Progenitor cell of endocrine pancreas (in vitro differentiated cells): ENCODE measurements around the gene BMP2K. TPM values are rescaled to one million over a fixed set of nuclear protein-coding genes. Genes with fewer than 3 reads are reported as not detected.

Source experiments
- DNase-seq: peaks from one replicate; pipeline ENCODE4 v3.0.0; 2021; ENCODE audit warnings: low spot score; ENCODE audit not compliant: unreplicated experiment
- H3K27ac Mint-ChIP-seq: 2 replicates; pipeline ENCODE4 v1.8.0; 2021; ENCODE audit warnings: mild to moderate bottlenecking, moderate library complexity, mixed read lengths
- H3K27me3 Mint-ChIP-seq: 2 replicates; pipeline ENCODE4 v1.8.0; 2021; ENCODE audit warnings: mixed read lengths
- H3K36me3 Mint-ChIP-seq: 2 replicates; pipeline ENCODE4 v1.8.0; 2022; ENCODE audit warnings: mixed read lengths; ENCODE audit not compliant: insufficient read depth
- H3K4me1 Mint-ChIP-seq: 2 replicates; pipeline ENCODE4 v1.8.0; 2021; ENCODE audit warnings: low read depth, mixed read lengths
- H3K4me3 Mint-ChIP-seq: 2 replicates; pipeline ENCODE4 v1.8.0; 2021; ENCODE audit warnings: low read depth, mild to moderate bottlenecking, moderate library complexity, mixed read lengths
- H3K9me3 Mint-ChIP-seq: 2 replicates; pipeline ENCODE4 v1.8.0; 2021; ENCODE audit warnings: low read depth, mixed read lengths
- CTCF ChIP-seq: fragments of 200-600 bp; sonication (generic); IDR thresholded peaks from one replicate; pipeline ENCODE4 v1.5.0; 2021; ENCODE audit warnings: antibody characterized with exemption, mild to moderate bottlenecking; ENCODE audit not compliant: unreplicated experiment
- total RNA-seq: library from RNA; stranded (reverse); gene quantifications from 2 replicates; pipeline ENCODE4 v1.2.1, GENCODE V29; 2021

Gene BMP2K
- total RNA-seq, 1 donor from 2014 or later: 32.5 TPM

DNA sequence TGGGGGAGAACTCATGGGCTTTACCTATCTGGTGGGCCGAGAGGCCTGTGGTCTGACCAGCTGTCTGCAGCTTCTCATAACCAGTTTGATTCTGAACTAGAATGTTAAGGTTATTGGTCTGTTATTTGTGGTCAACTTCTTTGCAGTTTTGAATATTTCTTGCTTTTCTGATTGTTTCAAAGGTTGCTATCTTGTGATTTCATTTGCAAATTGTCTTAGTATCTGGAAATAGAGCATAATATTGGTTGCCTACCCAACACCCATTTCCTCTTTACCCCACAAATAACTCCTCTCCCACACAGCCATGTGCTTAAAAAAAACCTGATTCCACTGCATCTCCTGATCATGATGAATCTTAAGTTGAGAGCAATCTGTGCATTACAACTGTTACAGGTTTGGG, 39.1 kb upstream of the BMP2K start:
- Mint-ChIP-seq H3K9me3 (no peaks in the 10 kb centered on the region), H3K27me3 (no peaks in the 10 kb centered on the region), H3K27ac (no peak overlapping the region), H3K4me1 (peaks cover 5% of the 10 kb centered on the region), H3K36me3 (no peaks in the 10 kb centered on the region), H3K4me3 (no peak overlapping the region)
- no peak for DNase-seq
- no peak for TF ChIP-seq CTCF

DNA sequence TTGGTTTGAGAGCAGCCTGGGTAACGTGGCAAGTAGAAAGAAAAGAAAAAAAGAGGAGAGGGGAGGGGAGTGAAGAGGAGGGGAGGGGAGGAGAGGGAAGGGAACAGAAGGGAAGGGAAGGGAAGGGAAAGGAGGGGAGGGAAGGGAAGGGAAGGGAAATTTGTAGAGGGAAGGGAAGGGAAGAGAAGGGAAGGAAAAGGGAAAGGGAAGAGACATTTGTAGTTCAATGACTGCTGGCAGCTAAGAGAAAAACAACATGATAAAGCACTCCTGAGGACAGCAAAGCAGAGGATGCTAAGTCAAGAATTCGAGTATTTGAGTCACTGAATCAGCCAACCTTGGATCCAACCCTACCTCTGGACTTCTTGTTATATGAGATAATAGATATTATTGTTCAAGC, 38.2 kb upstream of the BMP2K start:
- Mint-ChIP-seq H3K27ac (no peak overlapping the region), H3K4me3 (no peak overlapping the region), H3K36me3 (no peaks in the 10 kb centered on the region), H3K27me3 (no peaks in the 10 kb centered on the region), H3K9me3 (no peaks in the 10 kb centered on the region), H3K4me1 (no peaks in the 10 kb centered on the region)
- DNase-seq: no peak
- TF ChIP-seq CTCF: no peak

DNA sequence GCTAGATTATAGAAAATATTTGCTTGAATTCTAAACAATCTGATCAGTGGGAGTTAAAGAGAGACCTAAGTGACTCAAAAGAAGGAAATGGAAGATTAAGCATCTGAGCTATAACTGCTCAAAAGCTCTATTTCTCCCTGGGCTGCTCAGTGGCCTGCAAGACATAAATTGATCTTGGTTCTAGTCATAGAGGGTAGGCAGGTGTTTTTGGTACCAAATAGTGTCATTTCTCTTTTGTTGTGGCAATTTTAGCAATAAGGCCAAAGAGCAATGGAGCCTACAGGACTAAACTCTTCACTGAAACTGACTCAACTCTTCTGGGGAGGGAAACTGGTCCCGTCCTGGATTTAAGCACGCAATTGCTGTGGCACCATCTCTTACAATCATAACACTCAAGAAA, 33.9 kb upstream of the BMP2K start:
- no peak for TF ChIP-seq CTCF
- H3K9me3 Mint-ChIP-seq: no peaks in the 10 kb centered on the region
- no peaks in the 10 kb centered on the region for H3K27me3 Mint-ChIP-seq
- H3K4me3 Mint-ChIP-seq: no peak overlapping the region
- H3K27ac Mint-ChIP-seq: no peak overlapping the region
- DNase-seq: no peak
- H3K4me1 Mint-ChIP-seq: no peaks in the 10 kb centered on the region
- H3K36me3 Mint-ChIP-seq: no peaks in the 10 kb centered on the region

- peaks cover 8% of the 10 kb centered on the region for H3K4me1 Mint-ChIP-seq
- H3K27me3 Mint-ChIP-seq: no peaks in the 10 kb centered on the region
- no peaks in the 10 kb centered on the region for H3K9me3 Mint-ChIP-seq
- no peak overlapping the region for H3K27ac Mint-ChIP-seq
- no peaks in the 10 kb centered on the region for H3K36me3 Mint-ChIP-seq
- no peak for TF ChIP-seq CTCF
- no peak for DNase-seq
- H3K4me3 Mint-ChIP-seq: no peak overlapping the region
Measured at GRCh38 chr4:78747475-78747922, 28.7 kb upstream of the BMP2K start.

GRCh38 chr4:78748381-78748780, 27.8 kb upstream of the BMP2K start:
- H3K4me1 Mint-ChIP-seq: peaks cover 8% of the 10 kb centered on the region
- no peak for TF ChIP-seq CTCF
- no peak overlapping the region for H3K4me3 Mint-ChIP-seq
- no peaks in the 10 kb centered on the region for H3K9me3 Mint-ChIP-seq
- H3K27me3 Mint-ChIP-seq: no peaks in the 10 kb centered on the region
- no peak overlapping the region for H3K27ac Mint-ChIP-seq
- no peaks in the 10 kb centered on the region for H3K36me3 Mint-ChIP-seq
- no peak for DNase-seq
